HG03342 (cell line): ENCODE measurements around the gene ESR2.
"Not testable (repeated sequence)": the region's sequence is repeated elsewhere in the genome, so short reads cannot be mapped to it uniquely, and the experiment has no call there.

Experiments
- ATAC-seq: cut with Tn5 transposase; IDR thresholded peaks from one replicate; pipeline ENCODE4 v1.9.1; 2021; ENCODE audit warnings: mild to moderate bottlenecking, moderate library complexity; ENCODE audit not compliant: unreplicated experiment

ESR2 gene

GRCh38 chr14:64158608-64159007, 135.6 kb downstream of the ESR2 start:
- no peak for ATAC-seq

- no peak for ATAC-seq
These were observed 144.2 kb downstream of the ESR2 start for GRCh38 chr14:64149921-64150320.

- ATAC-seq = no peak
These were observed 146.9 kb downstream of the ESR2 start for GRCh38 chr14:64147126-64147790.

GRCh38 chr14:64137657-64138290, 156.4 kb downstream of the ESR2 start:
- ATAC-seq = no peak

GRCh38 chr14:64126548-64126947, 167.6 kb downstream of the ESR2 start:
- no peak for ATAC-seq

GRCh38 chr14:64125270-64125669, 168.9 kb downstream of the ESR2 start:
- ATAC-seq = no peak

GRCh38 chr14:64123241-64123822, 170.8 kb downstream of the ESR2 start:
- ATAC-seq = no peak

- ATAC-seq = no peak
These were observed 174.2 kb downstream of the ESR2 start for GRCh38 chr14:64119980-64120379.

- no peak for ATAC-seq
These were observed 174.7 kb downstream of the ESR2 start for GRCh38 chr14:64119500-64119899.

GRCh38 chr14:64118892-64119291, 175.3 kb downstream of the ESR2 start:
- no peak for ATAC-seq

GRCh38 chr14:64118403-64118742, 175.8 kb downstream of the ESR2 start:
- not testable (repeated sequence) for ATAC-seq

GRCh38 chr14:64117671-64118402, 176.3 kb downstream of the ESR2 start:
- ATAC-seq = no peak

GRCh38 chr14:64115401-64115800, 178.8 kb downstream of the ESR2 start:
- ATAC-seq = no peak

- no peak for ATAC-seq
These were observed 179.4 kb downstream of the ESR2 start for GRCh38 chr14:64114796-64115195.

- no peak for ATAC-seq
These were observed 180.0 kb downstream of the ESR2 start for GRCh38 chr14:64114166-64114565.

GRCh38 chr14:64112867-64113678, 181.1 kb downstream of the ESR2 start:
- no peak for ATAC-seq

GRCh38 chr14:64110802-64111201, 183.4 kb downstream of the ESR2 start:
- no peak for ATAC-seq

GRCh38 chr14:64109819-64110554, 184.2 kb downstream of the ESR2 start:
- no peak for ATAC-seq

- ATAC-seq = no peak
These were observed 186.7 kb downstream of the ESR2 start for GRCh38 chr14:64107438-64107837.

GRCh38 chr14:64098120-64098519, 196.1 kb downstream of the ESR2 start:
- no peak for ATAC-seq
